LNCAP (cell line): Measurements from ENCODE around the gene SFSWAP.

Experiments used
- CTCF ChIP-seq: fragments of 450-650 bp; IDR thresholded peaks from 2 replicates; pipeline ENCODE4 v1.5.1; 2017; ENCODE audit warnings: mild to moderate bottlenecking

Gene SFSWAP

GRCh38 chr12:131832321-131833231, 121.7 kb downstream of the SFSWAP start:
- no peak for TF ChIP-seq CTCF

- TF ChIP-seq CTCF: no peak
Measured at GRCh38 chr12:131833288-131833895, 122.5 kb downstream of the SFSWAP start.

GRCh38 chr12:131833896-131834641, 123.2 kb downstream of the SFSWAP start:
- peak; percentile 36; the same call in 1 of the 2 replicates for TF ChIP-seq CTCF

- no peak for TF ChIP-seq CTCF
Measured at GRCh38 chr12:131834798-131835615, 124.1 kb downstream of the SFSWAP start.

GRCh38 chr12:131835616-131836171, 124.8 kb downstream of the SFSWAP start:
- TF ChIP-seq CTCF: no peak

GRCh38 chr12:131836193-131836592, 125.3 kb downstream of the SFSWAP start:
- peak; percentile 45; the same call in 1 of the 2 replicates for TF ChIP-seq CTCF
